Activated CD8-positive, alpha-beta memory T cell treated with anti-CD3 and anti-CD28 coated beads, Interleukin-2, amount 50 U/mL, for 1 hour (primary cell): ENCODE data around the gene TRMT10B.
"Not testable (repeated sequence)": the region's sequence is repeated elsewhere in the genome, so short reads cannot be mapped to it uniquely, and the experiment has no call there.

ENCODE experiments used
- DNase-seq: peaks from one replicate; pipeline ENCODE4 v3.0.0-alpha.2; 2020; ENCODE audit errors: extremely low read depth

Gene TRMT10B

GRCh38 chr9:37800631-37801286, 47.2 kb downstream of the TRMT10B start, which contains the start of gene DCAF10:
DCAF10 (plus strand) TSS chr9:37800797; CDS start chr9:37800867, 70 bp downstream.
- DNase-seq = peak; percentile 65

- DNase-seq = no peak
Measured at GRCh38 chr9:37801287-37801850, 47.8 kb downstream of the TRMT10B start.

DNA sequence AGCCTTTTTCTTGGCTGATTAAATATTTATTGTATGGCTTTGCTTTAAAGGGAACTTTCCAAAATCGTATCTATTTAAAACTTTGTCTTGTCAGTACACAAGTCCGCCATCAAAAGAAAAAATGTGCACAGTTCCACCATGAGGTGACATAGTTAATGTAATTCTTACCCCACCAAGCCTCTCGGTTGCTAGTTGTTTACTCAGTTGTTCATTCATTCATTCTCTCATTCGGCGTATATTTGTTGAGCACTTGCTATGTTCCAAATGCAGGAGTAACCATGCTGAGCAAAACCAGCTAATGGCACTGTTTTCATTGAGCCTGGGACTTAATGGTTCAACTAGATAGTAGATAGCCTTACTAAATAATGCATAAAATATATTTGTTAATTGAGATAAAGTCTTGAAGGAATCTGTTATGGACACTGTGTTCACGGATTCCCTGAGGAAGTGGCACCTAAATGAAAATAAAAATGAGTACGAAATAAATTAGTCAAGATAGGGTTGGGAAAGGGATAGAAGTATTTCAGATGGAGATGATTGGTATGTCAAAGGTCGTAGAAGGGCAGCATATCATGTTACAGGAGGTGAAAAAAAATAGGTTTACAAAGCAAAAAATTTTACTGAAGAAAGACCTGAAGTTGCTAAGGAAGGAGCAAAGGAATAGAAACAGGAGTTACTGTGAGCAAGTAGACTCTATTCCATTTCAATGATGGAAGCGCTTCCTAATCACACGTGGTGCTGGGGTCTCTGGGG, 48.5 kb downstream of the TRMT10B start:
- no peak for DNase-seq

- DNase-seq = no peak
Measured at GRCh38 chr9:37806271-37806670, 52.7 kb downstream of the TRMT10B start.

- not testable (repeated sequence) for DNase-seq
Measured at GRCh38 chr9:37809676-37810075, 56.1 kb downstream of the TRMT10B start.

- no peak for DNase-seq
Measured at GRCh38 chr9:37811906-37812476, 58.4 kb downstream of the TRMT10B start.

DNA sequence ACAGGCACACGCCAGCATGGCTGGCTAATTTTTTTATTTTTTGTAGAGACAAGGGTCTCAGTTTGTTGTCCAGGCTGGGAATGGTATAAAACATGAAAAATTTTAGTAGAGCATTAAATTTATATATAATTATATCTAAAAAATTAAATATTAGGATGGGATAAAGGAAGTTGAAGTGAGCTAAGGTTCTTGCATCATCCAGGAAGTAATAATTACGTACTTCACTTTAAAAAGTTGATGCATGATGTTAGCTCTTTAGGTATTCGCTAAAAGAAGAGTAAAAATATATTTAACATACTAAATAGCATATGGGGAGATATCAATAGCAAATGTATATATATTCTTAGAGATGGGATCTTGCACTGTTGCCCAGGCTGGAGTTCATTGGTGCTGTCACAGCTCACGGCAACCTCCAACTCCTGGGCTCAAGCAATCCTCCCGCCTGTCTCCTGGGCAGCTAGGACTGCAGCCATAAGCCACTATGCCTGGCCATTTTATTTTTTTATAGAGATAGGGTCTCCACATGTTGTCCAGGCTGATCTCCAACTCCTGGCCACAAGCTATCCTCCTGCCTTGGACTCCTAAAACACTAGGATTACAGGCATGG, 59.3 kb downstream of the TRMT10B start:
- DNase-seq = no peak

GRCh38 chr9:37818849-37819248, 65.2 kb downstream of the TRMT10B start:
- no peak for DNase-seq

DNA sequence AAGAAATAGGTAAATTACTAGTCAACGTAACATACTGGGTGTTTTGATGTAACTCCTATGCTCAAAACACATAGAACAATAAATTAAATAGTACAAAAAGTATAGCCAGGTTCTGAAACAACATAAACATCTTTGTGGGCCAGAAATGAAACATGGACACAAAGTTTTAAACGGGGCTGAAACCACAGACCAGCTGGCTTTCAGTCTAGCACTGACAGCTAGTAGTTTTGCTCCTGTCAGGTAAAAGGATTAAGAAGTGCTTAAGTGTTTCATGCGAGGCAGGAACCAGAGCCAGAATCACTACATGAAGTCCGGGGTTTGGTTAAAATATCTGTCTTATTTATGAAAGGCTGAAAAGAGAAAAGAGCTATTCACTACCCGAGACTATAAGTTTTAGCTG, 66.5 kb downstream of the TRMT10B start:
- no peak for DNase-seq

DNA sequence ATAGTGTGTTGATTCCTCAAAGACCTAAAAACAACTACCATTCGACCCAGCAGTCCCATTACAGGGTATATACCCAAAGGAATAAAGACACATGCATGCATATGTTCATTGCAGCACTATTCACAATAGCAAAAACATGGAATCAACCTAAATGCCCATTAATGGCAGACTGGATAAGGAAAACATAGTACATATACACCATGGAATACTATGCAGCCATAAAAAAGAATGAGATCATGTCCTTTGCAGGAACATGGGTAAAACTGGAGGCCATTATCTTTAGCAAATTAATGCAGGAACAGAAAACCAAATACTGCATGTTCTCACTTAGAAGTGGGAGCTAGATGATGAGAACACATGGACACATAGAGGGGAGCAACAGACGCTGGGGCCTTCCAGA, 71.6 kb downstream of the TRMT10B start:
- not testable (repeated sequence) for DNase-seq

GRCh38 chr9:37827483-37828165, 74.0 kb downstream of the TRMT10B start:
- DNase-seq = no peak
